Left lung (tissue), 10 donors: ENCODE results near the gene APLNR. TPM values are rescaled to one million over a fixed set of nuclear protein-coding genes. Genes with fewer than 3 reads are reported as not detected.

Experiments
- ATAC-seq: fragments of 200-7000 bp; cut with Tn5 transposase; one replicate; pipeline ENCODE4 v1.9.1; 2020; ENCODE audit warnings: moderate library complexity
- DNase-seq, 4 donors: peaks; one replicate each; pipeline ENCODE4 v3.0.0-alpha.2; 2013 to 2020
- H3K27ac ChIP-seq, 2 donors: fragments of 200-600 bp; sonication (generic) in 1 of 2; one replicate each; pipeline versions ENCODE4 v1.5.0 to v1.8.0; 2020 to 2021
- H3K27me3 ChIP-seq, 2 donors: fragments of 200-600 bp; sonication (generic) in 1 of 2; one replicate each; pipeline versions ENCODE4 v1.5.0 to v1.8.0; 2020 to 2021
- H3K36me3 ChIP-seq, 2 donors: fragments of 200-600 bp; sonication (generic) in 1 of 2; one replicate each; pipeline versions ENCODE4 v1.5.0 to v1.8.0; 2020 to 2021
- H3K4me1 ChIP-seq, 2 donors: fragments of 200-600 bp; one replicate each; pipeline ENCODE4 v1.8.0; 2021
- H3K4me3 ChIP-seq, 2 donors: fragments of 200-600 bp; sonication (generic) in 1 of 2; one replicate each; pipeline versions ENCODE4 v1.5.0 to v1.8.0; 2020 to 2021; ENCODE audit warnings: mild to moderate bottlenecking in 1 of 2
- H3K9me3 ChIP-seq, 2 donors: fragments of 200-600 bp; sonication (generic) in 1 of 2; one replicate each; pipeline versions ENCODE4 v1.5.0 to v1.8.0; 2020 to 2021
- CTCF ChIP-seq, 2 donors: fragments of 200-600 bp; sonication (generic) in 1 of 2; IDR thresholded peaks; one replicate each; pipeline versions ENCODE4 v1.5.0 to v1.8.0; 2021; ENCODE audit warnings: antibody characterized with exemption in 2 of 2
- intact Hi-C, 2 donors: fragments of 100-400 bp; cut with DNase I; formaldehyde crosslinking; loops; one replicate each; pipeline versions ENCODE4 v1.11.2 to v1.14.2; 2022
- polyA plus RNA-seq, 6 donors: library from polyadenylated mRNA; unstranded; fragments of 120-200 nt; gene quantifications; one replicate each; pipeline ENCODE4 v1.2.1, GENCODE V29; 2013; ENCODE audit not compliant: insufficient read length in 6 of 6
- total RNA-seq, 2 donors: library from RNA; stranded (reverse); fragmentation: NEBNext Ultra II Directional; extraction: Animal tissue kit (Norgen Biotek cat#: 25700); gene quantifications; one replicate each; pipeline ENCODE4 v1.2.1, GENCODE V29; 2021
- donor health status: DM: no; HTN: yes; CAD: no.
- donor health status: DM: no; HTN: no; CAD: no.

APLNR gene
- total and polyA plus RNA-seq, 8 donors, result 11.2 to 189 (median 144) TPM

- no peak for DNase-seq
- no peaks in the 10 kb centered on the region for H3K36me3 ChIP-seq
- H3K27ac ChIP-seq, result no peak overlapping the region
- no peaks in the 10 kb centered on the region for H3K4me1 ChIP-seq
- TF ChIP-seq CTCF (IDR thresholded peaks at IDR 0.05), result no peak
- intact Hi-C loops, result no loop called here
- ATAC-seq, result no peak
- no peak overlapping the region for H3K4me3 ChIP-seq
- no peaks in the 10 kb centered on the region for H3K27me3 ChIP-seq
- no peaks in the 10 kb centered on the region for H3K9me3 ChIP-seq
Measured at GRCh38 chr11:57190548-57190947, 46.5 kb downstream of the APLNR start.

Other genes with a start within 250 kb of the APLNR start
- gene OR5AK2, start 248.3 kb downstream of the APLNR start, total RNA-seq, result not detected
- under 1 TPM in 4 of 6 donors, not detected in 2; 0.18 to 0.31 (median 0.22) TPM for gene OR5AK2, start 248.3 kb downstream of the APLNR start, polyA plus RNA-seq
- under 1 TPM; 0.05 to 0.12 TPM for gene LRRC55, start 55.3 kb downstream of the APLNR start, total RNA-seq
- 1 to 10 TPM; 2.4 to 3.9 (median 3.1) TPM for gene LRRC55, start 55.3 kb downstream of the APLNR start, polyA plus RNA-seq
- gene TNKS1BP1, start 87.7 kb upstream of the APLNR start, total RNA-seq, result 100 to 1,000 TPM; 156 to 203 TPM
- 100 to 1,000 TPM; 119 to 157 (median 130) TPM for gene TNKS1BP1, start 87.7 kb upstream of the APLNR start, polyA plus RNA-seq
- gene SSRP1, start 98.6 kb upstream of the APLNR start, total RNA-seq, result 10 to 100 TPM; 57.3 to 86.3 TPM
- 100 to 1,000 TPM; 162 to 208 (median 182) TPM for gene SSRP1, start 98.6 kb upstream of the APLNR start, polyA plus RNA-seq
- not detected for gene P2RX3, start 101.1 kb upstream of the APLNR start, total RNA-seq
- under 1 TPM; 0.17 to 0.58 (median 0.28) TPM for gene P2RX3, start 101.1 kb upstream of the APLNR start, polyA plus RNA-seq
- gene PRG3, start 143.9 kb upstream of the APLNR start, total RNA-seq, result not detected
- gene PRG3, start 143.9 kb upstream of the APLNR start, polyA plus RNA-seq, result 1 to 10 TPM in 1 of 6 donors, under 1 TPM in 5; 0.43 to 1.0 (median 0.76) TPM
- under 1 TPM in 1 of 2 donors, not detected in 1; 0.34 TPM for gene PRG2, start 153.4 kb upstream of the APLNR start, total RNA-seq
- gene PRG2, start 153.4 kb upstream of the APLNR start, polyA plus RNA-seq, result 1 to 10 TPM in 5 of 6 donors, under 1 TPM in 1; 0.84 to 1.7 (median 1.4) TPM
- gene SLC43A3, start 189.9 kb upstream of the APLNR start, total RNA-seq, result 100 to 1,000 TPM in 1 of 2 donors, 10 to 100 TPM in 1; 95.6 to 185 TPM
- 10 to 100 TPM; 35.0 to 45.1 (median 40.2) TPM for gene SLC43A3, start 189.9 kb upstream of the APLNR start, polyA plus RNA-seq
- gene RTN4RL2, start 223.3 kb upstream of the APLNR start, total RNA-seq, result 1 to 10 TPM; 2.5 to 4.8 TPM
- gene RTN4RL2, start 223.3 kb upstream of the APLNR start, polyA plus RNA-seq, result 1 to 10 TPM in 5 of 6 donors, under 1 TPM in 1; 0.87 to 3.7 (median 2.5) TPM